HCT116 (cell line): ENCODE data around the gene TSPYL6. TPM values are rescaled to one million over a fixed set of nuclear protein-coding genes. Genes with fewer than 3 reads are reported as not detected.

Experiments
- ATAC-seq: fragments of 200-7000 bp; cut with Tn5 transposase; 2 replicates; pipeline ENCODE4 v1.9.1; 2020; ENCODE audit warnings: mild to moderate bottlenecking, moderate library complexity
- BruUV-seq: library from RNA; stranded (reverse); fragments of 400-500 nt; replicated peaks from 2 replicates; lab custom pipeline; 2021; lab: Mats Ljungman, UMichigan
- CTCF ChIA-PET: fragments of 300-600 bp; sonication (Branson Sonifier 250); formaldehyde crosslinking; loops from one replicate; lab custom pipeline; 2021; ENCODE audit warnings: antibody characterized with exemption; lab: Charles Lee
- POLR2A ChIA-PET: fragments of 300-600, 350-600 bp; sonication (Branson Sonifier 250); formaldehyde crosslinking; loops from one replicate; lab custom pipeline; 2021; ENCODE audit warnings: antibody characterized with exemption; lab: Charles Lee
- RAD21 ChIA-PET, 2 experiments: fragments of 300-600 bp; sonication (Branson Sonifier 250); formaldehyde crosslinking; loops; one replicate each; lab custom pipeline; 2023; ENCODE audit warnings: low total read pairs in 2 of 2; ENCODE audit not compliant: uncharacterized antibody in 2 of 2, unreplicated experiment in 2 of 2, low non-redundant PET in 1 of 2; lab: Charles Lee
- DNase-seq: peaks from one replicate; pipeline ENCODE4 v3.0.0-alpha.2; 2010; ENCODE audit warnings: low read depth, low spot score
- H2AFZ ChIP-seq: fragments of 200-600 bp; shearing (Covaris generic), sonication (generic); 2 replicates; pipeline ENCODE4 v1.6.1; 2017; ENCODE audit warnings: low read depth, mixed run types, mixed read lengths, antibody characterized with exemption, low read length; ENCODE audit not compliant: poor library complexity, severe bottlenecking
- H3K27ac ChIP-seq: 2 replicates; pipeline ENCODE4 v1.5.1; 2012; ENCODE audit warnings: low read depth, low read length
- H3K27me3 ChIP-seq: fragments of 200-600 bp; sonication (generic); 2 replicates; pipeline ENCODE4 v1.6.1; 2016; ENCODE audit warnings: mixed run types, low read length, mixed read lengths; ENCODE audit not compliant: insufficient read depth
- H3K36me3 ChIP-seq, 2 experiments: fragments of 200-500 bp in 1 of 2; fragments of 200-600 bp in 1 of 2; sonication (Bioruptor generic) in 1 of 2; sonication (generic) in 1 of 2; 2 replicates each; pipeline versions ENCODE4 v1.5.1 to v1.6.1; 2014 to 2016; ENCODE audit warnings: low read length in 2 of 2, inconsistent platforms in 1 of 2, mixed read lengths in 1 of 2, mixed run types in 1 of 2; ENCODE audit not compliant: insufficient read depth in 2 of 2, control insufficient read depth in 1 of 2
- H3K4me1 ChIP-seq, 2 experiments: fragments of 200-600 bp in 1 of 2; sonication (generic) in 1 of 2; 2 replicates each; pipeline versions ENCODE4 v1.5.1 to v1.6.1; 2012 to 2017; ENCODE audit warnings: low read length in 2 of 2, inconsistent platforms in 1 of 2, mild to moderate bottlenecking in 1 of 2, mixed read lengths in 1 of 2, mixed run types in 1 of 2, moderate library complexity in 1 of 2; ENCODE audit not compliant: insufficient read depth in 2 of 2, control insufficient read depth in 1 of 2
- H3K4me2 ChIP-seq: fragments of 200-600 bp; sonication (generic); 2 replicates; pipeline ENCODE4 v1.6.1; 2017; ENCODE audit warnings: mixed run types, low read length, mixed read lengths
- H3K4me3 ChIP-seq, 2 experiments: fragments of 200-600 bp in 1 of 2; sonication (generic) in 1 of 2; replicated peaks in 1 of 2; 2 replicates each; pipeline ENCODE4 v1.5.1; 2011 to 2016; ENCODE audit warnings: low read length in 2 of 2, control low read depth in 1 of 2, low read depth in 1 of 2, mild to moderate bottlenecking in 1 of 2, mixed read lengths in 1 of 2, mixed run types in 1 of 2
- H3K79me2 ChIP-seq: fragments of 200-600 bp; sonication (generic); 2 replicates; pipeline ENCODE4 v1.6.1; 2017; ENCODE audit warnings: mild to moderate bottlenecking, mixed run types, low read length, moderate library complexity, mixed read lengths; ENCODE audit not compliant: insufficient read depth
- H3K9ac ChIP-seq: fragments of 200-600 bp; sonication (generic); 2 replicates; pipeline ENCODE4 v1.6.1; 2016; ENCODE audit warnings: low read length, mixed read lengths
- H3K9me2 ChIP-seq: fragments of 200-600 bp; sonication (generic), shearing (Covaris generic); 2 replicates; pipeline ENCODE4 v1.6.1; 2017; ENCODE audit warnings: mixed run types, mild to moderate bottlenecking, moderate library complexity; ENCODE audit not compliant: insufficient read depth
- H3K9me3 ChIP-seq, 2 experiments: fragments of 200-500 bp in 1 of 2; fragments of 200-600 bp in 1 of 2; sonication (Bioruptor generic) in 1 of 2; sonication (generic) in 1 of 2; 2 replicates each; pipeline ENCODE4 v1.6.1; 2014 to 2017; ENCODE audit warnings: low read length in 2 of 2, mixed read lengths in 2 of 2, inconsistent platforms in 1 of 2, low read depth in 1 of 2, mild to moderate bottlenecking in 1 of 2, mixed run types in 1 of 2, moderate library complexity in 1 of 2; ENCODE audit not compliant: control insufficient read depth in 1 of 2, insufficient read depth in 1 of 2
- H4K20me1 ChIP-seq: fragments of 200-600 bp; sonication (generic), shearing (Covaris generic); 2 replicates; pipeline ENCODE4 v1.6.1; 2017; ENCODE audit warnings: mixed run types, mild to moderate bottlenecking, moderate library complexity; ENCODE audit not compliant: insufficient read depth
- CBX3 ChIP-seq: IDR thresholded peaks from 2 replicates; pipeline ENCODE4 v1.6.1; 2012; ENCODE audit warnings: low read depth
- EGR1 ChIP-seq: IDR thresholded peaks from 2 replicates; pipeline ENCODE4 v1.6.1; 2012; ENCODE audit warnings: low read depth
- EZH2 ChIP-seq: fragments of 200-600 bp; sonication (generic); IDR thresholded peaks from 2 replicates; pipeline ENCODE4 v1.6.1; 2017; ENCODE audit warnings: antibody characterized with exemption, mixed run types
- POLR2A ChIP-seq: IDR thresholded peaks from 2 replicates; pipeline ENCODE4 v1.7.0; 2011; ENCODE audit warnings: borderline replicate concordance; ENCODE audit not compliant: insufficient read depth, insufficient read length; ENCODE audit errors: extremely low read depth
- REST ChIP-seq: IDR thresholded peaks from 2 replicates; pipeline ENCODE4 v1.6.1; 2012; ENCODE audit warnings: low read depth
- intact Hi-C: fragments of 100-400 bp; cut with micrococcal nuclease; formaldehyde crosslinking; loops from 2 replicates; pipeline ENCODE4 v1.10.0; 2022
- total RNA-seq: library from RNA; stranded (reverse); gene quantifications from one replicate; pipeline ENCODE4 v1.2.1, GENCODE V29; 2021; ENCODE audit not compliant: unreplicated experiment

The TSPYL6 gene
- total RNA-seq, 1 experiment from 2014 or later = not detected

GRCh38 chr2:54247115-54247514 lies 8.9 kb downstream of the TSPYL6 start:
- H3K9me2 ChIP-seq = no peaks in the 10 kb centered on the region
- no TSS peak for BruUV-seq

More at GRCh38 chr2:54247115-54247514, 8.9 kb downstream of the TSPYL6 start:
- ChIA-PET CTCF (no interaction called here), POLR2A (no interaction called here), RAD21 (no interaction called here)
- H2AFZ ChIP-seq = no peak overlapping the region
- no peak overlapping the region for H3K4me3 ChIP-seq
- H3K27me3 ChIP-seq = no peaks in the 10 kb centered on the region
- H3K79me2 ChIP-seq = no peaks in the 10 kb centered on the region
- no peak overlapping the region for H3K9ac ChIP-seq
- DNase-seq = no peak
- no peak for ATAC-seq
- no peaks in the 10 kb centered on the region for H4K20me1 ChIP-seq
- no peak overlapping the region for H3K4me2 ChIP-seq
- no peaks in the 10 kb centered on the region for H3K36me3 ChIP-seq
- intact Hi-C loops = no loop called here
- H3K4me1 ChIP-seq = no peaks in the 10 kb centered on the region
- H3K9me3 ChIP-seq = no peaks in the 10 kb centered on the region
- TF ChIP-seq POLR2A = no peak
- TF ChIP-seq REST = no peak
- no peak for TF ChIP-seq CBX3
- no peak for TF ChIP-seq EZH2
- no peak for TF ChIP-seq EGR1
- TF ChIP-seq, all 23 proteins: peak for 0
- H3K27ac ChIP-seq = no peak overlapping the region
